ENCODE measurements around the gene NDUFAF5. TPM values are rescaled to one million over a fixed set of nuclear protein-coding genes. Genes with fewer than 3 reads are reported as not detected.

The NDUFAF5 gene
- total RNA-seq, 2 donors from 2014 or later: 31.8 to 33.0 TPM

DNA sequence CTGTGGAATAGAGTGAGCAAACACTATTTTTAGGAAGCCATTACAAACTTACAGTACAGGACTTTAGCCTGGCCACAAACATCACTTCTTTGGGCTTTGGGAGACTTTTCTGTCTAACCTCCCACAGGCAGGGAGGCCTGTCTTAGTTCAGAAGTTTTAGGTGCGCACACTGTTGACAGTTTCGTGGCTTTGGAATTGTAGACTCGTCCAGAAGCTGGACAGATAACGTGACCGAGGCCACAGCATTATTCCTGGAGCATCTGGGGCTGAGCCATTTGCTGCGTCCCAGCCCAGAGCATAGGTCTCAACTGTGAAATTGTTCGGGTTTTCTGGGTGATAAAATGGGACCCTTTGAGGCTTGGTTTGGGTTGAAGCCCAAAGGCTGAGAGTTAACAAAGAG is 53.8 kb downstream of the NDUFAF5 start:
- no peak overlapping the region for H3K9ac ChIP-seq (ENCODE audit: low read depth in 2 of 2, low read length in 2 of 2)
- intact Hi-C loops (cut with DNase I): no loop called here
- H3K4me1 ChIP-seq: no peaks in the 10 kb centered on the region
- H3K27ac ChIP-seq: no peak overlapping the region
- no peak for DNase-seq
- no peak overlapping the region for H3K4me3 ChIP-seq
- no peaks in the 10 kb centered on the region for H3K9me3 ChIP-seq
- H3K27me3 ChIP-seq: no peaks in the 10 kb centered on the region
- TF ChIP-seq, protein P1, sequence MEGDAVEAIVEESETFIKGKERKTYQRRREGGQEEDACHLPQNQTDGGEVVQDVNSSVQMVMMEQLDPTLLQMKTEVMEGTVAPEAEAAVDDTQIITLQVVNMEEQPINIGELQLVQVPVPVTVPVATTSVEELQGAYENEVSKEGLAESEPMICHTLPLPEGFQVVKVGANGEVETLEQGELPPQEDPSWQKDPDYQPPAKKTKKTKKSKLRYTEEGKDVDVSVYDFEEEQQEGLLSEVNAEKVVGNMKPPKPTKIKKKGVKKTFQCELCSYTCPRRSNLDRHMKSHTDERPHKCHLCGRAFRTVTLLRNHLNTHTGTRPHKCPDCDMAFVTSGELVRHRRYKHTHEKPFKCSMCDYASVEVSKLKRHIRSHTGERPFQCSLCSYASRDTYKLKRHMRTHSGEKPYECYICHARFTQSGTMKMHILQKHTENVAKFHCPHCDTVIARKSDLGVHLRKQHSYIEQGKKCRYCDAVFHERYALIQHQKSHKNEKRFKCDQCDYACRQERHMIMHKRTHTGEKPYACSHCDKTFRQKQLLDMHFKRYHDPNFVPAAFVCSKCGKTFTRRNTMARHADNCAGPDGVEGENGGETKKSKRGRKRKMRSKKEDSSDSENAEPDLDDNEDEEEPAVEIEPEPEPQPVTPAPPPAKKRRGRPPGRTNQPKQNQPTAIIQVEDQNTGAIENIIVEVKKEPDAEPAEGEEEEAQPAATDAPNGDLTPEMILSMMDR (IDR thresholded peaks at IDR 0.05): no peak
- no peaks in the 10 kb centered on the region for H3K36me3 ChIP-seq

DNA sequence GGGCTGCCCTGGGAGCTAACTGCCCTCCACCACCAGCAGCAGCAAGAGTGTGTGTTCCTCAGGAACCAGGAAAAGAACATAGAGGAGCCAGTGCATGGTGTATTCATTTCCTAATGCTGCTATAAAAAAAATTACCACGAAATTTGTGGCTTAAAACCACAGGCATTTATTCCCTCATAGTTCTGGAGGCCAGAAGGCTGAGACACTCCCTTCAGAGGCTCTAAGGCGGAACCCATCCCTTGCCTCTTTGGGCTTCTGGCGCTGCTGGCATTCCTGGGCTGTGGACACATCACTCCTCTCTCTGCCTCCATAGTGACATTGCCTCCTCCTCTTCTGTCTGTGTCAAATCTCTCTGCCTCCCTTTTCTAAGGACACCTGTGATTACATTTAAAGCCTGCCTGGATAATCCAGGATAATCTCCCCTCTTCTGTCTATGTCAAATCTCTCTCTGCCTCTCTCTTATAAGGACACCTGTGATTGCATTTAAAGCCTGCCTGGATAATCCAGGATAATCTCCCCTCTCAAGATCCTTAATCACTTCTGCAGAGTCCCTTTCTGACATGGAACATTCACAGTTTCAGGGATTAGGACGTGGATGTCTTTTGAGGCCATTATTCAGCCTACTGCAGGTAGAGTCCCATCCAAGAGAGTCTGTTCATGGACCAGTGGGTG is 54.7 kb downstream of the NDUFAF5 start:
- H3K27ac ChIP-seq: no peak overlapping the region

DNA sequence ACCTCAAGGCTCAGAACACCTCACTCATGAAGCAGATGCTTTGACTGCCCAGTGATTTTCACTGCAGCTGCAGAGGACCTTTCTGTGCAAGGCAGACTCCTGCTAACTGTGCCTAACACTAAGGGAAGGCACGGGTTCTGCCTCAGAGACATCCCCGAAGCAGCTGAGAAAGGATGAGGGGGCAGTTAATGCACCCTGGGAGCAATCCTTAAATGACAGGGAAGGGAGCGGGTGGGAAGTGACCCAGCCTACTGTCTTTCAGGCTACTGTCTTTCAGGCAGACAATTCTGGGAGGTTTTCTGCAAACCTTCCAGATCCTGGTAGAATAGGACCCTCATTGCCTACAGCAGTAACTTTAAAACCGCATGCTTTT is 55.3 kb downstream of the NDUFAF5 start:
- no peak overlapping the region for H3K27ac ChIP-seq
- intact Hi-C loops (cut with DNase I): no loop called here

More for the DNA sequence above, 54.7 kb downstream of the NDUFAF5 start:
- DNase-seq: no peak
- Histone ChIP-seq H3K27me3 (no peaks in the 10 kb centered on the region), H3K9ac (ENCODE audit: low read depth in 2 of 2, low read length in 2 of 2) (no peak overlapping the region), H3K36me3 (no peaks in the 10 kb centered on the region), H3K9me3 (no peaks in the 10 kb centered on the region), H3K4me3 (no peak overlapping the region), H3K4me1 (no peaks in the 10 kb centered on the region)
- intact Hi-C loops (cut with DNase I): no loop called here
- TF ChIP-seq, protein P1 (IDR thresholded peaks at IDR 0.05): no peak

DNA sequence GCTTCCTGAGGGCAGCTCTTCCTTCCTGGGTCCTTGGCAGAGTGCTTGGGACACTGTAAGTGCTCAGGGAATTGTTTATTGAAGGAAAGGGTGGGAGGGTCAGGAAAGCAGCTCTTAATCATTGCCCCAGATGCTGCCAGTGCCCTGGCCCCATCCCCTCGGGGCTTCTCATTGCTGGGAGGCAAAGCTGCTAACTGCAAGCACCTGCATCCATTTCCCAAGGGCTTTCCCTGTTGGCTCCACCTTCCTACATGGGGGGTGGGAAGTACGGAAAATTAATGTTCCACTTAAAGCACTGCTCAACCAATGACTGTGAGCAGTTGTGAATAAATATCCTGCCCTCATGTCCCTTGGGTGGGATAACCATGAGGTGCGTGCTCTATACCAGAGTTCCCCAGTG is 56.4 kb downstream of the NDUFAF5 start:
- Histone ChIP-seq H3K9ac (ENCODE audit: low read depth in 2 of 2, low read length in 2 of 2) (no peak overlapping the region), H3K27ac (no peak overlapping the region), H3K27me3 (no peaks in the 10 kb centered on the region), H3K4me1 (no peaks in the 10 kb centered on the region), H3K36me3 (no peaks in the 10 kb centered on the region), H3K9me3 (no peaks in the 10 kb centered on the region), H3K4me3 (no peak overlapping the region)
- TF ChIP-seq, protein P1 (IDR thresholded peaks at IDR 0.05): no peak
- no peak for DNase-seq
- intact Hi-C loops (cut with DNase I): no loop called here

More for the DNA sequence above, 55.3 kb downstream of the NDUFAF5 start:
- Histone ChIP-seq H3K4me1 (no peaks in the 10 kb centered on the region), H3K36me3 (no peaks in the 10 kb centered on the region), H3K27me3 (no peaks in the 10 kb centered on the region), H3K9ac (ENCODE audit: low read depth in 2 of 2, low read length in 2 of 2) (no peak overlapping the region), H3K9me3 (no peaks in the 10 kb centered on the region), H3K4me3 (no peak overlapping the region)
- no peak for DNase-seq
- TF ChIP-seq, protein P1 (IDR thresholded peaks at IDR 0.05): no peak

DNA sequence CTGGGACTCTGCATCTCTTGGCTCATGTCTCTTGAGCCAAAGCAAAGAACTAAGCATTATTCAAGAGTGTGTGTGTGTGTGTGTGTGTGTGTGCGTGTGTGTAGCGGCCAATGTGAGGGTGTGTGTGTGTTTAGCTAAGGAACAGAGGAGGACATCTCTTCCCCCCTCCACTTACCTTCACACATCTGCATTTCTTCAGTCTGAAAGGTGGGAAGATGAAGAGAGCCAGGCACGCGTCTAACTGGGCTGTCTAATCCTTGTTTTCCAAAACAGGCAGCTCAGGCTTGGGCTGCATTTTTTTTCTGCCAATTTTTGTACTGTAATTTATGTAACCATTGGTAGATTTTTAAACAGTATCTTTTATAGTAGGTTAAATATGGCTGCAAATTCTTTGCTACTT is 59.5 kb downstream of the NDUFAF5 start:
- DNase-seq: no peak
- no peaks in the 10 kb centered on the region for H3K27me3 ChIP-seq
- no peak overlapping the region for H3K27ac ChIP-seq
- intact Hi-C loops (cut with DNase I): no loop called here
- H3K9me3 ChIP-seq: no peaks in the 10 kb centered on the region
- H3K4me1 ChIP-seq: no peaks in the 10 kb centered on the region
- no peak overlapping the region for H3K9ac ChIP-seq (ENCODE audit: low read depth in 2 of 2, low read length in 2 of 2)
- TF ChIP-seq, protein P1 (IDR thresholded peaks at IDR 0.05): no peak
- no peak overlapping the region for H3K4me3 ChIP-seq
- H3K36me3 ChIP-seq: no peaks in the 10 kb centered on the region

All from colonic mucosa (tissue), 4 donors.